Activated CD8-positive, alpha-beta T cell treated with anti-CD3 and anti-CD28 coated beads, Interleukin-2, amount 10 ng/mL, durations not matched to agents 7 days and 5 days (primary cell): ENCODE measurements around the gene SULF2. TPM values are rescaled to one million over a fixed set of nuclear protein-coding genes. Genes with fewer than 3 reads are reported as not detected.

Source experiments
- ATAC-seq: fragments of 150-1000 bp; cut with Tn5 transposase; one replicate; pipeline ENCODE4 v1.10.0; 2021; ENCODE audit warnings: moderate library complexity
- CTCF ChIA-PET: fragments of 350-600 bp; sonication (Branson Sonifier 250); formaldehyde crosslinking; loops from one replicate; lab custom pipeline; 2021; ENCODE audit warnings: antibody characterized with exemption; lab: Charles Lee
- POLR2A ChIA-PET: fragments of 350-600 bp; sonication (Branson Sonifier 250); formaldehyde crosslinking; loops from one replicate; lab custom pipeline; 2021; ENCODE audit warnings: antibody characterized with exemption; lab: Charles Lee
- DNase-seq: peaks from one replicate; pipeline ENCODE4 v3.0.0-alpha.2; 2020
- H3K27ac Mint-ChIP-seq: one replicate; pipeline ENCODE4 v1.8.0; 2021; ENCODE audit warnings: mild to moderate bottlenecking, mixed read lengths
- H3K27me3 Mint-ChIP-seq: one replicate; pipeline ENCODE4 v1.8.0; 2021; ENCODE audit warnings: low read depth, mixed read lengths
- H3K36me3 Mint-ChIP-seq: one replicate; pipeline ENCODE4 v1.8.0; 2021; ENCODE audit warnings: low read depth, mixed read lengths
- H3K4me1 Mint-ChIP-seq: one replicate; pipeline ENCODE4 v1.8.0; 2021; ENCODE audit warnings: low read depth, mixed read lengths
- H3K4me3 Mint-ChIP-seq: one replicate; pipeline ENCODE4 v1.8.0; 2021; ENCODE audit warnings: mild to moderate bottlenecking, mixed read lengths
- H3K9me3 Mint-ChIP-seq: one replicate; pipeline ENCODE4 v1.8.0; 2022; ENCODE audit warnings: mixed read lengths; ENCODE audit not compliant: insufficient read depth
- total RNA-seq, 2 experiments: library from RNA; stranded (reverse); gene quantifications; one replicate each; pipeline ENCODE4 v1.2.3, GENCODE V29; 2021

Gene SULF2
- total RNA-seq, 2 experiments from 2014 or later = 0.58 to 0.70 TPM

GRCh38 chr20:47631078-47631477, 154.2 kb downstream of the SULF2 start:
- no peak for ATAC-seq
- H3K27me3 Mint-ChIP-seq = no peaks in the 10 kb centered on the region
- CTCF ChIA-PET = interaction anchor here (0.9 to 2.1 kb wide), 4 partner anchors 33 to 358 kb away, joined by 3 to 7 read pairs (median 5); no protein-coding TSS in a partner anchor
- H3K36me3 Mint-ChIP-seq = peaks cover 56% of the 10 kb centered on the region
- no peaks in the 10 kb centered on the region for H3K9me3 Mint-ChIP-seq
- H3K4me1 Mint-ChIP-seq = no peaks in the 10 kb centered on the region
- H3K27ac Mint-ChIP-seq = no peak overlapping the region
- no peak overlapping the region for H3K4me3 Mint-ChIP-seq
- POLR2A ChIA-PET = no interaction called here
- no peak for DNase-seq

DNA sequence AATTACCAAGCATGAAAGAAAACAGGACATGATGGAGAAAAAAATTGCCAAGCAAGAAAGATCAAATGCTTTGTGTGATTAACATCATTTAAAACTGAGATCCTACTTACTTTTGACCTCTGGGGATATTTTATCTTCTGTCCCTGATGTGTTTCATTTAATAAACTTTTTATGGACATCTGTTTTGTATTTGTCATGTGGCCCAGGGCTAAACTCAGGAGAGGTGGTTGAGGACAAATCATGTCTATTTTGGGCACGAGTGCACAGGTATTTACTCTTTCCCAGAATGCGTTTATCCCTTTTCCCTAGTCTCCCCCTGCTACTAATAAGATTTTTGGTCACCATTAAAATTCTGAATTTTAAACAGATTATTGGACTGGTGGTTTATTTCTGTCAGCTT, 155.4 kb downstream of the SULF2 start:
- CTCF ChIA-PET = interaction anchor here (2.1 kb wide), 1 partner anchor 246 kb away, joined by 7 read pairs; no protein-coding TSS in a partner anchor

GRCh38 chr20:47627540-47627939, 157.7 kb downstream of the SULF2 start:
- Mint-ChIP-seq H3K27me3 (no peaks in the 10 kb centered on the region), H3K4me1 (peaks cover 16% of the 10 kb centered on the region), H3K36me3 (peaks cover 64% of the 10 kb centered on the region), H3K27ac (no peak overlapping the region), H3K4me3 (no peak overlapping the region), H3K9me3 (no peaks in the 10 kb centered on the region)
- POLR2A ChIA-PET = no interaction called here
- CTCF ChIA-PET = interaction anchor here (1.5 kb wide), 1 partner anchor 244 kb away, joined by 6 read pairs; no protein-coding TSS in a partner anchor
- DNase-seq (no peak), ATAC-seq (no peak)

More for the DNA sequence above, 155.4 kb downstream of the SULF2 start:
- Mint-ChIP-seq H3K27ac (no peak overlapping the region), H3K4me1 (peaks cover 3% of the 10 kb centered on the region), H3K9me3 (no peaks in the 10 kb centered on the region), H3K4me3 (no peak overlapping the region), H3K27me3 (no peaks in the 10 kb centered on the region), H3K36me3 (peaks cover 58% of the 10 kb centered on the region)
- no peak for ATAC-seq
- POLR2A ChIA-PET = no interaction called here
- DNase-seq = no peak

- Mint-ChIP-seq H3K9me3 (no peaks in the 10 kb centered on the region), H3K27me3 (no peaks in the 10 kb centered on the region), H3K36me3 (peaks cover 44% of the 10 kb centered on the region), H3K4me1 (peaks cover 31% of the 10 kb centered on the region), H3K27ac (no peak overlapping the region), H3K4me3 (no peak overlapping the region)
- CTCF ChIA-PET = interaction anchor here (0.6 to 3.0 kb wide), 10 partner anchors 9 to 350 kb away, joined by 3 to 25 read pairs (median 4); no protein-coding TSS in a partner anchor
- DNase-seq (no peak), ATAC-seq (no peak)
- POLR2A ChIA-PET = interaction anchor here (0.9 kb wide), 1 partner anchor 120 kb away, joined by 3 read pairs; no protein-coding TSS in a partner anchor
Measured at GRCh38 chr20:47623206-47623605, 162.1 kb downstream of the SULF2 start.

DNA sequence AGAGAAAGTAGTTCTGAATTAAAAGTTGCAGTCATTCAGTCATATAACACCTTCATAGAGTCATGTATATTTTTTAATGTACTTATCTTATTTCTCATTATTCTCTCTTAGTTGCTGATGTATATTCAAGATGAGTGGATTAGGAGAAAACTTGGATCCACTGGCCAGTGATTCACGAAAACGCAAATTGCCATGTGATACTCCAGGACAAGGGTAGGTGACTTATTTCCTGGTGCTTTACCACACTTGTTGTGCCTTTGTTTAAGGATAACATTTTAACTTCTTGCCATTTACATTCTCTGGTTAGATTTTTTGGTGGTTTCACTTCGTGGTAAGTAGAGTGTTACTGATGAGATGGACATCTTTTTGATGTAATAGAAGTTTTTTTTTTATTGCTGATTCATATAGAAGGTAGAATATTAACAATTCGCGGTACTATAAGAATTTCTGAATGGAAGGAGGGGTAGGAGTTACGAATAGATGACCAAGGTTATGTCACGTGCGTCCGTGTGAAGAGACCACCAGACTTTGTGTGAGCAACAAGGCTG, 163.1 kb downstream of the SULF2 start:
- Mint-ChIP-seq H3K27ac (peak overlapping the region; percentile 25), H3K4me3 (no peak overlapping the region), H3K27me3 (no peaks in the 10 kb centered on the region), H3K36me3 (peaks cover 42% of the 10 kb centered on the region), H3K9me3 (no peaks in the 10 kb centered on the region), H3K4me1 (peaks cover 35% of the 10 kb centered on the region)
- ChIA-PET POLR2A (no interaction called here), CTCF (interaction anchor here (0.8 to 3.0 kb wide), 5 partner anchors 12 to 421 kb away, joined by 3 to 59 read pairs (median 16); no protein-coding TSS in a partner anchor)
- DNase-seq (no peak), ATAC-seq (no peak)

DNA sequence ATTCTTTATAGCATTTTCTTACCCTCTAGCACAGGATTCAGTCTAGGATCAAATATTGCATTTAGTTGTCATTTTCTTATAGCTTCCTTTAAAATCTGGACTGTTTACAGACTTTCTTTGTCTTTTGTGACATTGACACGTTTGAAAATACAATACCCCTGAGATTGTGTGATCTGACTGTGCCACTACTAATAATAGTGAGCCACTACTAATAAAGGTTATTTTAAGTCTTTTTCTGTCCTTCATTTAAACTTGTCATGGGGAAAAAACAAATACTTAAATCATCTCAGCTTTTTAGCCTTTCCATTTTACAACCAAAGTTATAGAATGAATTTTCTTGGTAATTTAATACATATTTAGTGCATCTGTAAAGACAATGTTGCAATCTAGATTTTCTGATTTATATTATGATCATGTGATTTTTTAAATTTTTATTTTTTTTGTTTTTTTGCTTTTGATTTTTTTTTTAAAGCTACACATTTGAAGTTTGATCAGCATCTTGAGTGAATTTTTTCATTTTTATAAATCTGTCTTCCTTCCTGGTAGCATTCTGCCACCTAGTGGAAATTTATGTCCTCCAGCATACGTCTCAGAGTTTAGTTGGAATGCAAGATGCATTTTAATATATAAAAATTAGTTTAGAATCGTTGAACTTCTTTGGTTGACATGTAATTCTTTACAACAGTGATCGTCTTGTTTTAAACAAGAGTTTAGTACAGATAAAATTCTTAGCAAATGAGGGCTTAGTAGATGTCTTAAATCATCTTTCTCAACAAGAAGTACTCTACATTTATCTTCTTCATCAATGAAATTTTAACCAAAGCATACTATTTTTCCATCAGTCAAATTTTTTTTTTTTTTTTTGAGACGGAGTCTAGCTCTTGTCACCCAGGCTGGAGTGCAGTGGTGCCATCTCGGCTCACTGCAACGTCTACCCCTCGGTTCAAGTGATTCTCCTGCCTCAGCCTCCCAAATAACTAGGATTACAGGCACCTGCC, 164.2 kb downstream of the SULF2 start:
- ChIA-PET POLR2A (interaction anchor here (1.4 kb wide), 1 partner anchor 237 kb away, joined by 5 read pairs; no protein-coding TSS in a partner anchor), CTCF (interaction anchor here (0.6 to 5.1 kb wide), 41 partner anchors 9 to 425 kb away, joined by 3 to 59 read pairs (median 4); partner anchors contain the start of gene NCOA3)
- Mint-ChIP-seq H3K27ac (no peak overlapping the region), H3K27me3 (no peaks in the 10 kb centered on the region), H3K4me3 (no peak overlapping the region), H3K4me1 (peaks cover 38% of the 10 kb centered on the region), H3K36me3 (peaks cover 40% of the 10 kb centered on the region), H3K9me3 (peaks cover 3% of the 10 kb centered on the region)
- ATAC-seq (peak; percentile 44), DNase-seq (peak; percentile 38)

- no peak overlapping the region for H3K4me3 Mint-ChIP-seq
- H3K27ac Mint-ChIP-seq = no peak overlapping the region
- H3K27me3 Mint-ChIP-seq = no peaks in the 10 kb centered on the region
- H3K9me3 Mint-ChIP-seq = peaks cover 3% of the 10 kb centered on the region
- peaks cover 39% of the 10 kb centered on the region for H3K4me1 Mint-ChIP-seq
- H3K36me3 Mint-ChIP-seq = peaks cover 36% of the 10 kb centered on the region
- DNase-seq (no peak), ATAC-seq (no peak)
- ChIA-PET POLR2A (no interaction called here), CTCF (interaction anchor here (1.0 to 5.1 kb wide), 2 partner anchors 112 to 234 kb away, joined by 3 to 47 read pairs; no protein-coding TSS in a partner anchor)
Measured at GRCh38 chr20:47618479-47618878, 166.8 kb downstream of the SULF2 start.

GRCh38 chr20:47614703-47615309, 170.5 kb downstream of the SULF2 start:
- Mint-ChIP-seq H3K36me3 (peaks cover 33% of the 10 kb centered on the region), H3K27ac (no peak overlapping the region), H3K4me1 (peaks cover 55% of the 10 kb centered on the region), H3K9me3 (peaks cover 3% of the 10 kb centered on the region), H3K4me3 (no peak overlapping the region), H3K27me3 (no peaks in the 10 kb centered on the region)
- no peak for DNase-seq
- no peak for ATAC-seq
- ChIA-PET POLR2A (interaction anchor here (0.7 to 2.2 kb wide), 2 partner anchors 34 to 112 kb away, joined by 3 to 11 read pairs; partner anchors contain the start of gene NCOA3), CTCF (interaction anchor here (1.1 to 2.4 kb wide), 7 partner anchors 12 to 419 kb away, joined by 3 to 15 read pairs (median 5); partner anchors contain the start of gene NCOA3)

GRCh38 chr20:47612670-47613069, 172.6 kb downstream of the SULF2 start:
- DNase-seq = no peak
- Mint-ChIP-seq H3K4me3 (no peak overlapping the region), H3K4me1 (peaks cover 68% of the 10 kb centered on the region), H3K9me3 (peaks cover 3% of the 10 kb centered on the region), H3K27ac (peak overlapping the region; percentile 37), H3K27me3 (no peaks in the 10 kb centered on the region), H3K36me3 (peaks cover 42% of the 10 kb centered on the region)
- ChIA-PET POLR2A (interaction anchor here (0.7 kb wide), 2 partner anchors 256 to 257 kb away, joined by 3 read pairs; partner anchors contain the start of gene ZMYND8), CTCF (interaction anchor here (1.3 to 1.6 kb wide), 2 partner anchors 8 to 11 kb away, joined by 5 to 6 read pairs; no protein-coding TSS in a partner anchor)
- no peak for ATAC-seq

DNA sequence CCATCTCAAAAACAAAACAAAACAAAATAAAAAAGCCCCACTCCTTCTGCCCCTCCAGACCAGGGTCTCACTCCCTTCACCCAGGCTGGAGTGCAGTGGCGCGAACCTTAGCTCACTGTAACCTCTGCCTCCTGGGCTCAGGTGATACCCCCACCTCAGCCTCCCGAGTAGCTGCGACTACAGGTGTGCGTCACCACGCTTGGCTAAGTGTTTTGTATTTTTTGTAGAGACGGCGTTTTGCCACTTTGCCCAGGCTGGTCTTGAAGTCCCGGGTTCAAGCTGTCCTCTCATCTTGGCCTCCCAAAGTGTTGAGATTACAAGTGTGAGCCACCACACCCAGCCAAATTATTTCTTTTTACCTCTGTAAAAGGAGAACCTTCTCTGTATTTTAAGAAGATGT, 173.5 kb downstream of the SULF2 start:
- Mint-ChIP-seq H3K4me1 (peaks cover 72% of the 10 kb centered on the region), H3K36me3 (peaks cover 40% of the 10 kb centered on the region), H3K27me3 (no peaks in the 10 kb centered on the region), H3K9me3 (peaks cover 3% of the 10 kb centered on the region), H3K27ac (no peak overlapping the region), H3K4me3 (no peak overlapping the region)
- ATAC-seq (no peak), DNase-seq (no peak)
- ChIA-PET POLR2A (interaction anchor here (0.7 kb wide), 1 partner anchor 256 kb away, joined by 3 read pairs; the partner anchor contains the start of gene ZMYND8), CTCF (interaction anchor here (1.3 to 3.2 kb wide), 3 partner anchors 9 to 228 kb away, joined by 6 to 15 read pairs (median 15); no protein-coding TSS in a partner anchor)

DNA sequence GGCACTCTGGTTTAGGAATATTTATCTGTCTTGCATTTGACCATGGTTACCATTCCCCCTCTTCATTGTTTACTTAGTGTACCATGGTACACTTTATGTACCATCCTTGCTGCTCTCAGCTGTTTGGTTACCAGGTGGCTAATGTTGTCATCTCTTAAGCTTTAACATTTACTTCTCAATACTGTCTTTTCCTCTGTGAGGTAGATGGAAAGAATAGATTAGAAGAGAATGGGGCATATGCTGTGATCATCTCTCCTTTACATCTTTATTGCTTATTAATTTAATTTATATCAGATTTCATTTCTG, 174.4 kb downstream of the SULF2 start:
- peaks cover 44% of the 10 kb centered on the region for H3K36me3 Mint-ChIP-seq
- H3K27ac Mint-ChIP-seq = peak overlapping the region; percentile 94

More for the DNA sequence above, 174.4 kb downstream of the SULF2 start:
- peak overlapping the region; percentile 69 for H3K4me3 Mint-ChIP-seq
- peaks cover 78% of the 10 kb centered on the region for H3K4me1 Mint-ChIP-seq
- H3K27me3 Mint-ChIP-seq = no peaks in the 10 kb centered on the region
- ATAC-seq (peak; percentile 72), DNase-seq (no peak)
- POLR2A ChIA-PET = interaction anchor here (0.7 to 2.8 kb wide), 5 partner anchors 10 to 1212 kb away, joined by 3 to 28 read pairs (median 4); partner anchors contain the start of gene NCOA3
- CTCF ChIA-PET = interaction anchor here (0.9 to 3.2 kb wide), 10 partner anchors 10 to 338 kb away, joined by 3 to 30 read pairs (median 4); no protein-coding TSS in a partner anchor
- H3K9me3 Mint-ChIP-seq = no peaks in the 10 kb centered on the region
